Activated T-helper 17 cell treated with anti-CD3 and anti-CD28 coated beads, Interleukin-2, amount 50 U/mL, for 72 hours (primary cell): ENCODE results near the gene GGT6. TPM values are rescaled to one million over a fixed set of nuclear protein-coding genes. Genes with fewer than 3 reads are reported as not detected.
A peak's percentile ranks its signal among the peaks of the same experiment; 100 is the strongest.

Experiments used
- ATAC-seq: fragments of 150-1000 bp; cut with Tn5 transposase; replicated peaks from 2 replicates; pipeline ENCODE4 v1.10.0; 2021; ENCODE audit warnings: mild to moderate bottlenecking, moderate library complexity
- H3K27ac Mint-ChIP-seq: one replicate; pipeline ENCODE4 v1.8.0; 2022; ENCODE audit warnings: mixed read lengths
- H3K27me3 Mint-ChIP-seq: one replicate; pipeline ENCODE4 v1.8.0; 2022; ENCODE audit warnings: mixed read lengths
- H3K36me3 Mint-ChIP-seq: one replicate; pipeline ENCODE4 v1.8.0; 2022; ENCODE audit warnings: low read depth, mild to moderate bottlenecking, mixed read lengths
- H3K4me1 Mint-ChIP-seq: one replicate; pipeline ENCODE4 v1.8.0; 2022; ENCODE audit warnings: mixed read lengths
- H3K4me3 Mint-ChIP-seq: one replicate; pipeline ENCODE4 v1.8.0; 2022; ENCODE audit warnings: mild to moderate bottlenecking, mixed read lengths
- H3K9me3 Mint-ChIP-seq: one replicate; pipeline ENCODE4 v1.8.0; 2022; ENCODE audit warnings: mixed read lengths
- total RNA-seq, 2 donors: library from RNA; stranded (reverse); gene quantifications; one replicate each; pipeline ENCODE4 v1.2.3, GENCODE V29; 2022

The GGT6 gene
- total RNA-seq, 2 donors from 2014 or later, result not detected

- Mint-ChIP-seq H3K36me3 (peaks cover 44% of the 10 kb centered on the region), H3K4me3 (peak overlapping the region; percentile 92), H3K27me3 (no peaks in the 10 kb centered on the region), H3K27ac (peak overlapping the region; percentile 96), H3K4me1 (peaks cover 16% of the 10 kb centered on the region), H3K9me3 (no peaks in the 10 kb centered on the region)
- no peak for ATAC-seq
Measured at GRCh38 chr17:4555873-4556759, 4.3 kb downstream of the GGT6 start.

GRCh38 chr17:4554997-4555799 lies 5.2 kb downstream of the GGT6 start, which contains the start of gene MYBBP1A:
Gene MYBBP1A, minus strand, starts transcription at chr17:4555384. Its CDS starts 60 bp downstream, at chr17:4555324.
- Mint-ChIP-seq H3K36me3 (peaks cover 53% of the 10 kb centered on the region), H3K4me3 (peak within 1 kb of the TSS; percentile 92), H3K9me3 (no peaks in the 10 kb centered on the region), H3K27ac (peak within 1 kb of the TSS; percentile 96), H3K27me3 (no peaks in the 10 kb centered on the region), H3K4me1 (peaks cover 16% of the 10 kb centered on the region)
- ATAC-seq, result peak; percentile 96

- Mint-ChIP-seq H3K36me3 (peaks cover 60% of the 10 kb centered on the region), H3K4me3 (peak overlapping the region; percentile 92), H3K27me3 (no peaks in the 10 kb centered on the region), H3K27ac (peak overlapping the region; percentile 96), H3K9me3 (no peaks in the 10 kb centered on the region), H3K4me1 (peaks cover 16% of the 10 kb centered on the region)
- ATAC-seq, result no peak
Measured at GRCh38 chr17:4554441-4554996, 5.9 kb downstream of the GGT6 start.

GRCh38 chr17:4553669-4554068 lies 6.7 kb downstream of the GGT6 start:
- no peak for ATAC-seq
- Mint-ChIP-seq H3K27me3 (no peaks in the 10 kb centered on the region), H3K36me3 (peaks cover 67% of the 10 kb centered on the region), H3K9me3 (no peaks in the 10 kb centered on the region), H3K4me1 (peaks cover 16% of the 10 kb centered on the region), H3K4me3 (peak overlapping the region; percentile 92), H3K27ac (no peak overlapping the region)

- Mint-ChIP-seq H3K27ac (no peak overlapping the region), H3K4me3 (no peak overlapping the region), H3K4me1 (peaks cover 16% of the 10 kb centered on the region), H3K27me3 (no peaks in the 10 kb centered on the region), H3K36me3 (peaks cover 72% of the 10 kb centered on the region), H3K9me3 (no peaks in the 10 kb centered on the region)
- no peak for ATAC-seq
Measured at GRCh38 chr17:4551796-4552525, 8.4 kb downstream of the GGT6 start.

- peaks cover 80% of the 10 kb centered on the region for H3K36me3 Mint-ChIP-seq
- no peak overlapping the region for H3K4me3 Mint-ChIP-seq
- H3K9me3 Mint-ChIP-seq, result no peaks in the 10 kb centered on the region
Measured at GRCh38 chr17:4551141-4551540, 9.2 kb downstream of the GGT6 start.

GRCh38 chr17:4550534-4551039 lies 9.8 kb downstream of the GGT6 start:
- no peak for ATAC-seq
- Mint-ChIP-seq H3K27me3 (no peaks in the 10 kb centered on the region), H3K36me3 (peaks cover 83% of the 10 kb centered on the region), H3K27ac (peak overlapping the region; percentile 63), H3K9me3 (no peaks in the 10 kb centered on the region), H3K4me3 (no peak overlapping the region), H3K4me1 (peaks cover 8% of the 10 kb centered on the region)

More at GRCh38 chr17:4551141-4551540, 9.2 kb downstream of the GGT6 start:
- Mint-ChIP-seq H3K27ac (peak overlapping the region; percentile 63), H3K27me3 (no peaks in the 10 kb centered on the region), H3K4me1 (peaks cover 14% of the 10 kb centered on the region)
- no peak for ATAC-seq

- ATAC-seq, result no peak
- peaks cover 82% of the 10 kb centered on the region for H3K36me3 Mint-ChIP-seq
- H3K27me3 Mint-ChIP-seq, result no peaks in the 10 kb centered on the region
- peaks cover 6% of the 10 kb centered on the region for H3K4me1 Mint-ChIP-seq
- no peaks in the 10 kb centered on the region for H3K9me3 Mint-ChIP-seq
- H3K27ac Mint-ChIP-seq, result no peak overlapping the region
- no peak overlapping the region for H3K4me3 Mint-ChIP-seq
Measured at GRCh38 chr17:4549781-4550533, 10.4 kb downstream of the GGT6 start.

- H3K27ac Mint-ChIP-seq, result no peak overlapping the region
- ATAC-seq, result no peak
- no peaks in the 10 kb centered on the region for H3K27me3 Mint-ChIP-seq
- no peak overlapping the region for H3K4me3 Mint-ChIP-seq
- H3K9me3 Mint-ChIP-seq, result no peaks in the 10 kb centered on the region
- H3K36me3 Mint-ChIP-seq, result peaks cover 76% of the 10 kb centered on the region
- peaks cover 3% of the 10 kb centered on the region for H3K4me1 Mint-ChIP-seq
Measured at GRCh38 chr17:4548721-4549531, 11.5 kb downstream of the GGT6 start.

- H3K9me3 Mint-ChIP-seq, result no peaks in the 10 kb centered on the region
- no peaks in the 10 kb centered on the region for H3K4me1 Mint-ChIP-seq
- peaks cover 75% of the 10 kb centered on the region for H3K36me3 Mint-ChIP-seq
- H3K27me3 Mint-ChIP-seq, result no peaks in the 10 kb centered on the region
- H3K27ac Mint-ChIP-seq, result no peak overlapping the region
- ATAC-seq, result no peak
- no peak overlapping the region for H3K4me3 Mint-ChIP-seq
Measured at GRCh38 chr17:4548061-4548461, 12.3 kb downstream of the GGT6 start.

GRCh38 chr17:4547118-4547906 lies 13.1 kb downstream of the GGT6 start:
- no peak for ATAC-seq
- no peak overlapping the region for H3K27ac Mint-ChIP-seq
- H3K27me3 Mint-ChIP-seq, result no peaks in the 10 kb centered on the region
- no peak overlapping the region for H3K4me3 Mint-ChIP-seq
- no peaks in the 10 kb centered on the region for H3K4me1 Mint-ChIP-seq
- H3K36me3 Mint-ChIP-seq, result peaks cover 75% of the 10 kb centered on the region
- H3K9me3 Mint-ChIP-seq, result no peaks in the 10 kb centered on the region
